Measurements from ENCODE around the gene MTR. TPM values are rescaled to one million over a fixed set of nuclear protein-coding genes. Genes with fewer than 3 reads are reported as not detected.

MTR gene
- total RNA-seq, 1 experiment from 2014 or later: 35.5 TPM

- Mint-ChIP-seq H3K9me3 (peaks cover 0 to 3% of the 10 kb centered on the region in 2 experiments; a peak in 2 of 5 replicates), H3K27ac (no peak overlapping the region), H3K36me3 (ENCODE audit: insufficient read depth in 1 of 3, low read depth in 3 of 3) (peaks cover 0 to 3% (median 0%) of the 10 kb centered on the region in 3 experiments; a peak in 2 of 7 replicates), H3K4me3 (no peak overlapping the region), H3K4me1 (peaks cover 7 to 8% of the 10 kb centered on the region in 2 experiments), H3K27me3 (ENCODE audit: low read depth) (no peaks in the 10 kb centered on the region)
- Histone ChIP-seq H3K27me3 (ENCODE audit: insufficient read depth, low read length) (no peaks in the 10 kb centered on the region), H3K23ac (ENCODE audit: insufficient read length, low read depth, low read length) (no peak overlapping the region), H3K4me1 (ENCODE audit: insufficient read depth, low read length) (no peaks in the 10 kb centered on the region), H3K23me2 (ENCODE audit: insufficient read length, low read depth, low read length, poor library complexity, severe bottlenecking) (no peaks in the 10 kb centered on the region), H3K27ac (ENCODE audit: insufficient read length, low read depth, low read length) (no peak overlapping the region), H4K5ac (ENCODE audit: insufficient read length, low read depth, low read length) (no peak overlapping the region), H2AFZ (ENCODE audit: low read length) (no peak overlapping the region), H3K4ac (ENCODE audit: low read depth, low read length) (no peak overlapping the region), H2BK12ac (ENCODE audit: insufficient read length, low read depth, low read length) (no peak overlapping the region), H2BK15ac (ENCODE audit: low read depth, low read length) (no peak overlapping the region), H2BK5ac (ENCODE audit: insufficient read length, low read length) (no peak overlapping the region), H3K56ac (ENCODE audit: insufficient read length, low read depth, low read length) (no peak overlapping the region), H3T11ph (ENCODE audit: low read length) (no peak overlapping the region), H3K4me2 (ENCODE audit: insufficient read depth, insufficient read length, low read length) (no peak overlapping the region), H2BK120ac (ENCODE audit: low read depth, low read length, poor library complexity, severe bottlenecking) (no peak overlapping the region), H4K8ac (replicated peaks; ENCODE audit: insufficient read length, low read depth, low read length) (no peak overlapping the region), H3K14ac (ENCODE audit: insufficient read depth, low read length) (no peak overlapping the region), H3K9ac (ENCODE audit: extremely low read depth, insufficient read length, low read length) (no peak overlapping the region), H3K79me1 (ENCODE audit: insufficient read depth, low read depth, low read length, poor library complexity, severe bottlenecking) (no peaks in the 10 kb centered on the region), H3K79me2 (ENCODE audit: insufficient read depth, low read length) (no peaks in the 10 kb centered on the region), H4K91ac (ENCODE audit: insufficient read length, low read depth, low read length) (no peak overlapping the region), H2AK5ac (ENCODE audit: insufficient read length, low read length) (no peak overlapping the region), H4K20me1 (ENCODE audit: control insufficient read depth, insufficient read depth, insufficient read length) (no peaks in the 10 kb centered on the region), H3K18ac (ENCODE audit: insufficient read length, low read depth, low read length) (no peak overlapping the region), H2BK20ac (ENCODE audit: low read depth, low read length, poor library complexity, severe bottlenecking) (no peak overlapping the region), H3K9me3 (ENCODE audit: control insufficient read depth, low read depth, low read length) (peaks cover 6% of the 10 kb centered on the region)
- no CpG with 5 or more reads among the region's 4 CpGs for WGBS (ENCODE audit: extremely low coverage, insufficient read length, low lambda C conversion rate)
- no peak for TF ChIP-seq CTCF (conservative IDR thresholded peaks at IDR 0.05)
- DNase-seq: no peak
Measured at GRCh38 chr1:236930503-236930902, 135.4 kb downstream of the MTR start.
